ENCODE data around the gene UBAP1.
A peak's percentile ranks its signal among the peaks of the same experiment; 100 is the strongest.
"Not testable (repeated sequence)": the region's sequence is repeated elsewhere in the genome, so short reads cannot be mapped to it uniquely, and the experiment has no call there.

The UBAP1 gene

DNA sequence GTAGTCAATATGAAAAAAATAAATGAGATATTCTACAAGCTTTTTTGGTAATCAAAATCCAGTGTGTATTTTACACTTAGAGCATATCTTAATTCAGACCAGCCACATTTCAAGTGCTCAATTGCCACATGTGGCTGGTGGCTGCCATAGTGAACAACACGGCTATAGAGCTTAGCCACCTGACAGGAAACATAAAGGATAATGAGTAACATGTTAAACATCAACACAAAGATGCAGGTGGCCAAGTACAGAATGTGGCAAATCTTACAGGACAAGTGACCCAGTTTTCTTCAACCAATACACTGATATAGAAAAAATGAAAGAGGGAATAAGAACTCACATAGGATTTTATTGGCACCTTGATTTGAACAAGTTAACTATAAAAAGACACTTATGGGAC is 88.8 kb downstream of the UBAP1 start:
- DNase-seq = peak; percentile 30

DNA sequence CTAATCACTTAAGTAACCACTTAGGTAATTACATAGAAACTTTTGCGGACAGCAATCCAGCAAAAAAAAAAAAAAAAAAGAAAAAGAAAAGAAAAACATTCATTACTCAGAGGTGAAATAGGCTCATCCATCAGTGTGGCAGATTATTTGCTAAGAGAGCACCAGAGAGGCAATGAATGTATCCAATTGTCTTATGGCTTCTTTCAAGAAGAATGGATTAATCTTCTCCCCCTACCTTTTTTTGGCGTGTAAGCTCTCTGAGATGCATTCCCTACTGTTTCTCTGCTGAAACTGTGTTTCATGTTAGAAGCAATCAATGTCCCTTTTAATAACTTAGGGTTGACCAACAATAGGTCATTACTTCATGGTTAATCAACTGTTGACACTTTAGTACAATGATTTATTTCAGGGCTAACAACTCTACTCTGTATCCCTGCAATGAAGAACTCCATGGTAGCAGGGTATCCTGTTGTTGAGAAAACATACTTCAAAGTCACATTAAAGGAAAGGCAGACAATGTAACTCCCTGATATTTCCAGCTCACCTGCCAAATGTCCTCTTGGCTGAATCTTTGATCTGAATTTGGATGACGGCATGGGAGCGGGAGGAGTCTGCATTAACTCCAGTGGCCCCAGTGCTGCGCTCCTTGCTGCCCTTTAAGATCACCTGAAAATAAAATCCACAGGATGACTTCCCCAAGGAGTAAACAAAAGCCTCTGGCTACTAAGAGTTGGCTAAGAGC is 92.6 kb downstream of the UBAP1 start:
- peak; percentile 83 for DNase-seq

DNA sequence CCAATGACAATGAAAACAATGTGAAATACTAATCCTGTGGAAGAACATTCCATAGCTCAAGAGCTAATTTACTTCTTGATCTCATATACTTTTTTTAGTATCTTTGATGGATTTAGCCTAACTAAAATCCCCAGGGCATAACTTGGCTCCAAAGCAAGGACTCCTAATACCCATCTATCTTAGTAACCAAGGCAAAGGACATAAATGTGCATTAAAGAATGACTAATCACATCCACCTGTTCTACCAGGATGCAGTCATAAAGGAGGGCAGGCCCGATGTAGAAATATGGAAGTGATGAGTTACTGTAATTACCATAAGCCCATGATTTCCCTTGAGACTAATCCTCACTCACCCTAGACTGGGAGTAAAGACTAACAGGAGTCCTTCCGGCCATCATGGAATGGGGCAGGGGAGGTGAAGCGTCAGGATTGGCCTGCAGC is 93.3 kb downstream of the UBAP1 start:
- DNase-seq = peak; percentile 94

DNA sequence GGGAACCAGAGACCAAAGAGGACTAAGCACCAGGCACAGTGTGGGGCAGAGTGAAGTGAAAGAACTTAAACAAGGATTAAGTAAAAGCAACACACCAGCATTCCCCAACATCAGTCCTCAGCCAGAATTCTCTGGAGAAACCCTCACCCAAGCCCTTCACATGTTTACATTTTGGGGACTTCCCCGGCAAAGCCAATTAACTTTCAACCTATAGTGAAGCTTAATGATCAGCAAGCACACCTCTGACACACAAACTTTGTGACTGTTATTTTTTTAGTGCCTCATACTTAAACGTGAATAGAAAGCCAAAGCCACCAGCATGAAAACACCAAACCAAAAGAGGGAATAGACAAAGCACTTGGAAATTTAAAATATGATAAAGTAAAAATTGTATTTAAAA is 94.7 kb downstream of the UBAP1 start:
- DNase-seq = not testable (repeated sequence)

DNA sequence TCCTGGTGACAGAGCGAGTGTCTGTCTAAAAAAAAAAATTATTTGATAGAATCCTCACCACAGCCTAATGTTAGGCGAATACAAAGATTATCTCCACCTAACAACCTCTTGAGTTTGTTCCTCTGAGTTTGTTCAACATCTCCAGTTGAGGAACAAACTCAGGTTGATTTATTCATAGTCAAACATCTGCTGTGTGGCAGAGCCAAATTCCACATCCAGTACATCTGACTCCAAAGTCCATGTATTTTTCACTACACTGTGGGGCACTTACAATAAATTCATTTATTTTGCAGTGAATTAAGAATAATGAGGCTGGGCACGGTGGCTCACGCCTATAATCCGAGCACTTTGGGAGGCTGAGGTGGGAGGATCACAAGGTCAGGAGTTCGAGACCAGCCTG is 97.0 kb downstream of the UBAP1 start:
- no peak for DNase-seq

DNA sequence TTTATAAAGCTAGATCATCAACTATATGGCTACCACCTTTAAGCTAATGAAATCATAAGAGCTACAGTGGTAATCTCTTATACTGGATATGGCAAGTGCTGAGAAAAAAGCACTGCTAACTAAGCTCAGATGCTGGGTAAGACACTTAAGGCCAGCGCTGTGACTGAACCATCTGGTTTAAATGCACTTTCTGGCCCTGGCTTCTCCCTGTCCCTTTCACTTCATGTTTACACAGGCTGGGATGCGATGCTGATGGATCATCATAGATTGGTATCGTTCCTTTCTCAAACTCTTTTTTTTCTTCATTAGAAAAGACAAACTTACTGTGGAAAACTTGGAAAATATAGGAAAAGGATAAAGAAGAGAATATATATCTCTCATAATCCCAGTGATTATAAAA is 97.9 kb downstream of the UBAP1 start:
- DNase-seq = no peak

DNA sequence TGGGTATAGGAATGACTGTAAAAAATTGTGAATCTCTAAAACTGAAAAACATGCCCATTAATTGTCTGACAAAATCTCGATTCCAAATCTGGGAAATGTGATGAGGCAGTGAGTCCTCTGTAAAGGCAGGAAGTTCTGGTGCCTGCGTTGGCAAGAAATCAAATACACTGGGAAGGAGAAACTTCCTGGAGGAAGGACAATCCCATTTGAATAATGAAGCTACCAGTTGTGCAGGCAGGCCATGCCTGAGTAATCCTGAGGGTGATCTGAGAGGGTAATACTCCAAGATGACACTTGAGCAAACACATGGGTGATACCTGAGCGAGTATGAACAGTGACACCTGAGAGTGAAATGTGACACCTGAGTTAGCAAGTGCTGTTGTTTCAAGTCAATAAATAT is 100.6 kb downstream of the UBAP1 start:
- DNase-seq = peak; percentile 81

DNA sequence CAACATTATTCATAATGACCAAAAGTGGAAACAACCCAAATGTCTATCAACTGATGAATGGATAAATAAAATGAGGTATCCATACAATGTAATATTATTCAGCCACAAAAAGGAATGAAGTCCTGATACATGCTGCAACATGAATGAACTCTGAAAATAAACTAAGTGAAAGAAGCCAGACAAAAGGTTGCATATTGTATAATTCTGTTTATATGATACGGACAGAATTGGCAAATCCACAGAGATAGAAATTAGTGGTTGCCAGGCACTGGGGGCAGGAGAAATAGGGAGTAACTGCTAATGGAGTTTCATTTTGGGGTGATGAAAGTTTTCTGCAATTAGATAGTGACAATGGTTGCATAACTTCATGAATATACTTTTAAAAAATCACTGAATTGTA is 103.3 kb downstream of the UBAP1 start:
- no peak for DNase-seq

DNA sequence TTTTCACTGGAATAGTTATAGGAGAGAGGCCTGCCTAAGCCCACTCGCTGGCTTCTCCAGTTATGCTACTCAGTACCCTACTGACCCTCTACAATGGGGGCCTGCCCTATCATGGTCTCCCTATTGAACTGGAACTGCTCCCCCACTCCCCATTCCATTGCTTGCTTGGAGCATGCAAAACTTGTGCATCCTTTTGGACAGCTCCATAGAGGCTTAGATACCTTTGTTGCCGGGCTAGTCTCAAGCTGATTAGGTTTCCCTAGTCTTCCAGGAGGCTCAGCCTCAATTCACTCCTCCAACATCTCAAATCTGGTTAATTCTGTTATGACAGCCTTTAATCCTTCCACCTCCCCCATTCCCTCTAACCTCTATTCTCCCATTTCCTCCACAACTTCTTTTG is 110.3 kb downstream of the UBAP1 start:
- no peak for DNase-seq

DNA sequence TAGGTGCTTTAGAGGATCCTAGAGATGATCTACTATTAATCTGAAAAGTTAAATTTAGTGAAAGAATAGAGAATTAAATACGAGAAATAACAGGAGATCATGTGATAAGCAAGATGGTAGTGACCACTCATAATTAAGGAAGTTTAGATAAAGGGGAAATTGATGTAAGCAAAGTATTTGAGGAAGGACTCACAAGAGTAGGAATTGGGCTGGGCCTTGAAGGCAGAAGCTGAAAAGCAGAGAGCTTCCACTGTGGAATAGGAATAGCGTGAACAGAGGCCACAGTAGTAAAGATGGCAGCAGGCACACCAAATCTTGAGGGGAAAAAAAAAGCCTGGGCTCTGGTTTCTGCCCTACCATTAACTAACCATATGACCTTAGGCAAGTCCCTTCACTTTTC is 112.2 kb downstream of the UBAP1 start:
- DNase-seq = no peak

DNA sequence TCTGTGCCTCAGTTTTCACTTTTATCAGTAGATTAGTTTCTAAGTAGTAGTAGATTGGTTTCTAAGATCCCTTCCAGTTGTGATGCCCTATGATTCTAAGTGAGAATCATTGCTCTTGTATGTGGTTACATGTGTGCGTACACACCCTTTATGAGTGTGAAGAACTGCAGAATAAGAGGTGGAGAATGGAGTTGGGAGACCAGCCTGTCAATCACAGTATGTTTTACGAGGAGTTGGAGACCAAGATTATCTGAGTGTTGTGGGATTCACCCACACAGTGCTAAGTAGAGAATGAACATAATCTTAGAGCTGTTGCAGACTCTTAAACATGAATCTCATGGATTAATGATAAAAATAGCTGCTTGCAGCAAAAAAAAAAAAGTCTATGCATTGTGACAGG is 112.6 kb downstream of the UBAP1 start:
- DNase-seq = no peak

DNA sequence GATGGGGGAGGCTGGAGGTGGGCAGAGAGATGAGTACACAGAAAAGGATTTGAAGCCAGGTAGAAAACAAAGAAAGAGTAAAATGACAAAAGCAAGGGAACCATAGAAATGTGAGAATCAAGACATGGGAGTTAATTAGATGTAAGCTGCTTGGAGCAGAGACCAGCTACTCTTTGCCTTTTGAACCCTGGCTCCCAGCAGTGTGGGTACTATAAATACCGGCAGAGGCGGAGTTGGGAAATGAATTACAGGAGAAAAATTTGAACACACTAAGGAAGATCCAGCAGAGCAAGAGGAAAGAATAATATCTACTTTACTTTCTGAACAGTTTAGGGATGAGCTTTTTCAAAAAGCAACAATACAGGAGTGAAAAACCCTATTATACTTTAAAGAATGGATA is 113.7 kb downstream of the UBAP1 start:
- DNase-seq = no peak

DNA sequence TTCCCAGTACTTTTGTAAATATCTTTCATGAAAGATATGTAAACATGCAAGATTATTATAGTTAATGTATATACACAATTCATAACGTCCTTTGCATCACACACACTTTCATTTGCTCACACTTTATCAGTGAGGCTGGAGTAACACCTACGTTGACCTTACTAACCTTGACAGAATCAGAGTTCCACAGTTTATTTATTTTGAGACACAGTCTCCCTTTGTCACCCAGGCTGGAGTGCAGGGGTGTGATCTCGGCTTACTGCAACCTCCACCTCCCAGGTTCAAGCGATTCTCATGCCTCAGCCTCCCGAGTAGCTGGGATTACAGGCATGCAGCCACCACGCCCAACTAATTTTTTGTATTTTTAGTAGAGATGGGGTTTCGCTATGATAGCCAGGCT is 122.2 kb downstream of the UBAP1 start:
- not testable (repeated sequence) for DNase-seq
